Trophoblast cell (in vitro differentiated cells and primary cell): Measurements from ENCODE around the gene EGR1.

Source experiments
- DNase-seq, 2 donors: peaks; one replicate each; pipeline ENCODE4 v3.0.0-alpha.2; 2016
- H2AFZ ChIP-seq: 2 replicates; pipeline ENCODE4 v1.6.1; 2013; ENCODE audit warnings: low read length, moderate library complexity, mild to moderate bottlenecking; ENCODE audit not compliant: insufficient read depth, poor library complexity
- H2AK5ac ChIP-seq: 2 replicates; pipeline ENCODE4 v1.6.1; 2013; ENCODE audit warnings: mild to moderate bottlenecking, low read length
- H2BK120ac ChIP-seq: 2 replicates; pipeline ENCODE4 v1.6.1; 2013; ENCODE audit warnings: low read length, mild to moderate bottlenecking, moderate library complexity; ENCODE audit not compliant: insufficient read depth, poor library complexity
- H2BK12ac ChIP-seq: 2 replicates; pipeline ENCODE4 v1.6.1; 2013; ENCODE audit warnings: mild to moderate bottlenecking, low read length, moderate library complexity
- H2BK5ac ChIP-seq: 2 replicates; pipeline ENCODE4 v1.6.1; 2013; ENCODE audit warnings: low read length, low read depth, moderate library complexity, mild to moderate bottlenecking; ENCODE audit not compliant: poor library complexity
- H3K14ac ChIP-seq: 2 replicates; pipeline ENCODE4 v1.6.1; 2013; ENCODE audit warnings: mild to moderate bottlenecking, low read length
- H3K18ac ChIP-seq: 2 replicates; pipeline ENCODE4 v1.6.1; 2013; ENCODE audit warnings: mild to moderate bottlenecking, low read length
- H3K23ac ChIP-seq: 2 replicates; pipeline ENCODE4 v1.6.1; 2013; ENCODE audit warnings: low read length
- H3K27ac ChIP-seq: 2 replicates; pipeline ENCODE4 v1.5.1; 2013; ENCODE audit warnings: low read depth, mild to moderate bottlenecking, inconsistent platforms, low read length, moderate library complexity
- H3K27me3 ChIP-seq: 2 replicates; pipeline ENCODE4 v1.6.1; 2013; ENCODE audit warnings: inconsistent platforms, mild to moderate bottlenecking, low read length, moderate library complexity; ENCODE audit not compliant: insufficient read depth
- H3K36me3 ChIP-seq, 2 experiments: 1 replicate in 1 of 2; 2 replicates in 1 of 2; pipeline ENCODE4 v1.6.1; 2013; ENCODE audit warnings: low read length in 2 of 2, mild to moderate bottlenecking in 2 of 2, moderate library complexity in 1 of 2; ENCODE audit not compliant: insufficient read depth in 2 of 2, control insufficient read depth in 1 of 2
- H3K4ac ChIP-seq: 2 replicates; pipeline ENCODE4 v1.6.1; 2013; ENCODE audit warnings: low read depth, mild to moderate bottlenecking, low read length, moderate library complexity
- H3K4me1 ChIP-seq, 2 experiments: 1 replicate in 1 of 2; 2 replicates in 1 of 2; pipeline ENCODE4 v1.6.1; 2013; ENCODE audit warnings: low read length in 2 of 2, mild to moderate bottlenecking in 2 of 2, moderate library complexity in 1 of 2; ENCODE audit not compliant: insufficient read depth in 2 of 2, control insufficient read depth in 1 of 2
- H3K4me2 ChIP-seq: 2 replicates; pipeline ENCODE4 v1.6.1; 2013; ENCODE audit warnings: inconsistent platforms, mild to moderate bottlenecking, low read length, moderate library complexity
- H3K4me3 ChIP-seq: 2 replicates; pipeline ENCODE4 v1.5.1; 2013; ENCODE audit warnings: mild to moderate bottlenecking, low read depth, low read length, inconsistent platforms
- H3K79me1 ChIP-seq: one replicate; pipeline ENCODE4 v1.6.1; 2013; ENCODE audit warnings: low read length
- H3K79me2 ChIP-seq: 2 replicates; pipeline ENCODE4 v1.6.1; 2013; ENCODE audit warnings: low read length, mild to moderate bottlenecking; ENCODE audit not compliant: control insufficient read depth, insufficient read depth, poor library complexity
- H3K9ac ChIP-seq: 2 replicates; pipeline ENCODE4 v1.6.1; 2013; ENCODE audit warnings: mild to moderate bottlenecking, low read length
- H3K9me3 ChIP-seq: 2 replicates; pipeline ENCODE4 v1.6.1; 2013; ENCODE audit warnings: low read depth, mild to moderate bottlenecking, control low read depth, inconsistent platforms, low read length; ENCODE audit not compliant: insufficient read depth
- H4K12ac ChIP-seq: 2 replicates; pipeline ENCODE4 v1.6.1; 2013; ENCODE audit warnings: low read depth, mild to moderate bottlenecking, low read length, moderate library complexity
- H4K8ac ChIP-seq: 2 replicates; pipeline ENCODE4 v1.6.1; 2013; ENCODE audit warnings: low read depth, mild to moderate bottlenecking, low read length, moderate library complexity
- H4K91ac ChIP-seq: one replicate; pipeline ENCODE4 v1.6.1; 2013; ENCODE audit warnings: low read depth, mild to moderate bottlenecking, low read length, moderate library complexity
- WGBS: extraction: QIAGEN DNeasy Blood & Tissue Kit; methylation state at CpG from one replicate; pipeline ENCODE4 v1.1.7; 2013; ENCODE audit warnings: missing lambda C conversion rate; ENCODE audit not compliant: insufficient read length, insufficient coverage; ENCODE audit errors: extremely low coverage; 5-methylcytosine and 5-hydroxymethylcytosine counted together

Gene EGR1

DNA sequence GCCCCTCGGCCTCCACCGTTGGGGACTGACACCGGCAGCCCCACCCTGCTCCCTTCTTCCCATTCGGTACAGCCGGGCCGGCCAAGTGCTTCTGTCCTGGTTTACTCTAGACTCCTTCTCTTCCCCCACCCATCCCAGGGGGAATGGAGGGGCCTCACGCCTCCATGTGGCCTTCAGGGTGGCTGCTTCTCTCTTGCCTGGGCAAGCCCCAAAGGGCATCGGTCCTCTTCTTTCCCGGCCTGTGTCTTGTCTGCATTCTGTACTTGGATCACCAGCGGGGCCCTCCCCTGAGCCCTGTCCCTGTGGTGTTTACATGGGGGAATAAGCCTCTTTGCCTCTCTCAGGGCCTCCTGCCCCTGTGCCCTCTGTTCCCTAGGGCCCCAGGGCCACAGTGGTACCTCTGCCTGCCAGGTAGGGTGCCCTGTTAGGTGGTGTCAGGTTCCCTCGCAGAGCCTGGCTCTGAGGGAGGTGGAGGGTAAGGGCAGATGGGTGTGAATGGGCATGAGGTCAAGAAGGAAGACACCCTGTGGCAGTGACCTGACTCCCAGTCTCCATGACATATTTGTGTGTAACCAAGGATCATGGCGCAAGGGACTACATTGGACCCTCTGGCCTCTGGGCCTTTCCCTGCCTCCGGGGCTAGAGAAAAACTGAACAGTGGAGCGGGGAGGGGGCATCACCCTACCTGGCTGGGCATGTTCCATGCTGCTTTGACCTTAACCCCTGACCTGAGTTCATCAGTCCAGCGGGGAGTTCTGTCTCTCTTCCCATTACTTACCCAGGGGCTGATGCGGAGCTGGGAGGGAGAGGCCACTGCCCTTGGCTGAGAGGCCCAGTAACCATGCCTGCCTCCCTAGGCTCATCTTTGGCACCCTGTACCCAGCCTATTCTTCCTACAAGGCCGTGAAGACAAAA is 24.9 kb upstream of the EGR1 start:
- H3K79me2 ChIP-seq: no peaks in the 10 kb centered on the region
- H3K79me1 ChIP-seq: no peaks in the 10 kb centered on the region
- H3K9me3 ChIP-seq: peaks cover 1% of the 10 kb centered on the region
- H3K4me1 ChIP-seq: peaks cover 2 to 5% of the 10 kb centered on the region in 2 experiments
- DNase-seq: no peak
- no peak overlapping the region for H3K4me3 ChIP-seq
- H3K18ac ChIP-seq: no peak overlapping the region
- peaks cover 7 to 11% of the 10 kb centered on the region in 2 experiments for H3K36me3 ChIP-seq
- no peak overlapping the region for H4K12ac ChIP-seq
- no peak overlapping the region for H2BK12ac ChIP-seq
- H3K23ac ChIP-seq: no peak overlapping the region
- H2AK5ac ChIP-seq: no peak overlapping the region
- H4K91ac ChIP-seq: no peak overlapping the region
- no peak overlapping the region for H2AFZ ChIP-seq
- no peak overlapping the region for H3K4ac ChIP-seq
- H2BK5ac ChIP-seq: no peak overlapping the region
- H3K27me3 ChIP-seq: peaks cover 4% of the 10 kb centered on the region
- no peak overlapping the region for H4K8ac ChIP-seq
- H3K14ac ChIP-seq: no peak overlapping the region
- no CpG with 5 or more reads among the region's 17 CpGs for WGBS
- no peak overlapping the region for H3K27ac ChIP-seq
- no peak overlapping the region for H2BK120ac ChIP-seq
- H3K4me2 ChIP-seq: no peak overlapping the region
- no peak overlapping the region for H3K9ac ChIP-seq

DNA sequence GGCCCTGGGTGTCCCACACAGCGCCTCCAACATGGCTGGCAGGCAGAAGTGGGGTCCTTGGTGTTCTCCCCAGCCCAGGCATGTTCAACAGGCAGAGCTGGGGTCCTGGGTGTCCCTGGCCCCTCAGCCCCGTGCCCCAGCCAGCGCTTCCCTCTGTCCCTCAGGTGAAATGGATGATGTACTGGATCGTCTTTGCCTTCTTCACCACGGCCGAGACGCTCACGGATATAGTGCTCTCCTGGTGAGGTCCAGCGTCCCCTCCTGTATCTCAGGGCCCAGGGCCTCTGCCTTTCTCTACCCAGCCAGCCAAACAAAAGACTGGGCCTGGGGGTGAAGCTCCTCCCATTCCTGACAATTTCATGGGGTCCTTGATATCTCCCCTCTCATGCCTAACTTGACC is 24.1 kb upstream of the EGR1 start:
- Histone ChIP-seq H3K27ac (no peak overlapping the region), H3K9me3 (peaks cover 1% of the 10 kb centered on the region), H3K27me3 (peaks cover 4% of the 10 kb centered on the region), H3K18ac (no peak overlapping the region), H2BK5ac (no peak overlapping the region), H2BK12ac (no peak overlapping the region), H3K79me2 (no peaks in the 10 kb centered on the region), H4K91ac (no peak overlapping the region), H3K9ac (no peak overlapping the region), H3K79me1 (no peaks in the 10 kb centered on the region), H2BK120ac (no peak overlapping the region), H2AFZ (no peak overlapping the region), H3K23ac (no peak overlapping the region), H3K36me3 (peaks cover 0 to 4% of the 10 kb centered on the region in 2 experiments), H3K4me3 (no peak overlapping the region), H3K4ac (no peak overlapping the region), H3K14ac (no peak overlapping the region), H3K4me1 (peaks cover 2 to 5% of the 10 kb centered on the region in 2 experiments), H4K8ac (no peak overlapping the region), H3K4me2 (no peak overlapping the region), H4K12ac (no peak overlapping the region), H2AK5ac (no peak overlapping the region)
- DNase-seq: no peak
- no CpG with 5 or more reads among the region's 9 CpGs for WGBS

DNA sequence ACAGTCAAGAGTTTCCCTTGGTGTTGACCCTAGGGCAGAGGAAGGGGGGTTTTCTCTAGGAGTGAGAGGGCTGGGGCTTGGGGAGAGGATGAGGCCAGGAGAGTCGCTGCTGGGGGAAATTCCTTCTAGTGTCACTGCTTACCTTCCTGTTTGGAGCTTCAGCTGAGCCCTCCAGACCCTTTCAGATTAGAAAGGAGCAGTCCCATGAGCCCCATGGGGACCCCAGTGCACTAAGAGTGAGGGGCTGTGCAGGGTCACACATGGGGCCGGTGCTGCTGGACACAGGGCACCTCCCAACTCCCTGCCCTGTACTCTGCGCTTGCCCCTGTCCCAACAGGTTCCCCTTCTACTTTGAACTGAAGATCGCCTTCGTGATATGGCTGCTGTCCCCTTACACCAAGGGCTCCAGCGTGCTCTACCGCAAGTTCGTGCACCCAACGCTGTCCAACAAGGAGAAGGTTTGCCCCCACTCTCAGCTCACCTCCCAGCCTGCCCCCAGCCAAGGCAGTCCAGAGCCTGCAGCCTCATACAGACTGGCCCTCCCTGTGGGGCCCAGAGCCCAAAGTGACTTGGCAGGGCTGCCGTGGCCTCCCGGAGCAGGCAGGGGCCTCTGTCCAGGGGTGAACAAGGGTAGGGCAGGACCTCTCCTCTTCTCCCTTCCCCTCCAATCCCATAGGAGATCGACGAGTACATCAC is 21.1 kb upstream of the EGR1 start:
- H2BK120ac ChIP-seq: no peak overlapping the region
- no peak overlapping the region for H3K27ac ChIP-seq
- H4K91ac ChIP-seq: no peak overlapping the region
- peaks cover 0 to 2% of the 10 kb centered on the region in 2 experiments for H3K4me1 ChIP-seq
- no peaks in the 10 kb centered on the region for H3K79me1 ChIP-seq
- H3K4ac ChIP-seq: no peak overlapping the region
- H3K23ac ChIP-seq: no peak overlapping the region
- H3K18ac ChIP-seq: no peak overlapping the region
- peaks cover under 1% of the 10 kb centered on the region for H3K27me3 ChIP-seq
- no peak overlapping the region for H2AFZ ChIP-seq
- H2BK12ac ChIP-seq: no peak overlapping the region
- no peak for DNase-seq
- H3K9me3 ChIP-seq: peaks cover 1% of the 10 kb centered on the region
- H3K14ac ChIP-seq: no peak overlapping the region
- no peaks in the 10 kb centered on the region for H3K79me2 ChIP-seq
- H3K36me3 ChIP-seq: no peaks in the 10 kb centered on the region
- H4K12ac ChIP-seq: no peak overlapping the region
- no CpG with 5 or more reads among the region's 13 CpGs for WGBS
- H3K4me2 ChIP-seq: no peak overlapping the region
- H2AK5ac ChIP-seq: no peak overlapping the region
- no peak overlapping the region for H3K4me3 ChIP-seq
- no peak overlapping the region for H3K9ac ChIP-seq
- H4K8ac ChIP-seq: no peak overlapping the region
- H2BK5ac ChIP-seq: no peak overlapping the region

DNA sequence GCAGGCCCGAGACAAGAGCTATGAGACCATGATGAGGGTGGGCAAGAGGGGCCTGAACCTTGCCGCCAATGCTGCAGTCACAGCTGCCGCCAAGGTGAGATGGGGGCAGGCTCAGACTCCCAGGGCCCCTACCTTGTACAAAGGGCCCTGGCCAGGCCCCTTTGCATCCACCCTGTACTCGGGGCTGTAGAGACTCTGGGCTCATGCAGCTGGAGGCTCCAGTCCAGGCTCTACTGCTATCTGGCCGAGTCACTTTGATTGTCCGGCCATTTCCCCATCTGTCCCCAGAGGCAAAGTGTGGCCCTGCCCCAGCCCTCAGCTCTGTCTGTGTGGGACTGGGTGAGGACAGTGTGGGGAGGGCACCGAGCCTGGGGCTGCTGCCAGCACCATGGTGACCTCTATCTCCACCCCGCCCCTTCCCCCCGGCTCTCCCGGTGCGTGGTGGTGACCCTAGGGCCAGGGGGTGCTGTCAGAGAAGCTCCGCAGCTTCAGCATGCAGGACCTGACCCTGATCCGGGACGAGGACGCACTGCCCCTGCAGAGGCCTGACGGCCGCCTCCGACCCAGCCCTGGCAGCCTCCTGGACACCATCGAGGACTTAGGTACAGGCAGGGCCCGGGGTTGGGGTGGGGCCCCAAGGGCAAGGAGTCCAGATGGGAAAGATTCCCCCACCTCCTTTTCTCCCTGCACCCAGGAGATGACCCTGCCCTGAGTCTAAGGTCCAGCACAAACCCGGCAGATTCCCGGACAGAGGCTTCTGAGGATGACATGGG is 20.3 kb upstream of the EGR1 start:
- peak in 1 of 2 donors; percentile 36 for DNase-seq
- Histone ChIP-seq H3K14ac (no peak overlapping the region), H3K23ac (no peak overlapping the region), H3K36me3 (no peaks in the 10 kb centered on the region), H2BK12ac (no peak overlapping the region), H2AFZ (no peak overlapping the region), H3K4ac (no peak overlapping the region), H3K4me2 (no peak overlapping the region), H2AK5ac (no peak overlapping the region), H3K9ac (no peak overlapping the region), H4K8ac (no peak overlapping the region), H3K27me3 (no peaks in the 10 kb centered on the region), H3K4me3 (no peak overlapping the region), H3K9me3 (peaks cover 1% of the 10 kb centered on the region), H4K12ac (no peak overlapping the region), H3K18ac (no peak overlapping the region), H2BK120ac (no peak overlapping the region), H4K91ac (no peak overlapping the region), H2BK5ac (no peak overlapping the region), H3K79me2 (no peaks in the 10 kb centered on the region), H3K27ac (no peak overlapping the region), H3K4me1 (no peaks in the 10 kb centered on the region), H3K79me1 (no peaks in the 10 kb centered on the region)
- WGBS: no CpG with 5 or more reads among the region's 22 CpGs
